SK-N-SH (cell line): ENCODE data around the gene MYO1E.

Source experiments
- CTCF ChIP-seq: fragments of 200-600 bp; sonication (generic); IDR thresholded peaks from 2 replicates; pipeline ENCODE4 v1.6.1; 2017; ENCODE audit warnings: antibody characterized with exemption, mild to moderate bottlenecking, moderate library complexity
- EP300 ChIP-seq, 2 experiments: IDR thresholded peaks; 2 replicates each; pipeline versions ENCODE4 v1.4.0 to v1.6.1; 2012; ENCODE audit warnings: borderline replicate concordance in 1 of 2, low read depth in 1 of 2, low read length in 1 of 2
- MAX ChIP-seq: IDR thresholded peaks from 2 replicates; pipeline ENCODE4 v1.4.0; 2012; ENCODE audit warnings: low read depth
- NFIC ChIP-seq: IDR thresholded peaks from 2 replicates; pipeline ENCODE4 v1.4.0; 2012; ENCODE audit warnings: borderline replicate concordance
- RFX5 ChIP-seq: IDR thresholded peaks from 2 replicates; pipeline ENCODE4 v1.6.1; 2012; ENCODE audit warnings: mild to moderate bottlenecking, improper control_type of control experiment, low read length
- USF2 ChIP-seq: fragments of 150-350 bp; IDR thresholded peaks from 2 replicates; pipeline ENCODE4 v1.6.1; 2017; ENCODE audit warnings: antibody characterized with exemption, low read length, low read depth, borderline replicate concordance
- YY1 ChIP-seq: IDR thresholded peaks from 2 replicates; pipeline ENCODE4 v1.4.0; 2012; ENCODE audit warnings: low read depth, mild to moderate bottlenecking
- TF ChIP-seq, protein P1 (sequence below): IDR thresholded peaks from 2 replicates; pipeline ENCODE4 v1.4.0; 2012; ENCODE audit warnings: low read depth, borderline replicate concordance

- TF ChIP-seq RFX5 = no peak
- TF ChIP-seq EP300 (IDR thresholded peaks at IDR 0.05; ENCODE audit: borderline replicate concordance in 1 of 2, low read depth in 1 of 2, low read length in 1 of 2) = no peak
- no peak for TF ChIP-seq CTCF
- TF ChIP-seq NFIC = no peak
- TF ChIP-seq, protein P1, sequence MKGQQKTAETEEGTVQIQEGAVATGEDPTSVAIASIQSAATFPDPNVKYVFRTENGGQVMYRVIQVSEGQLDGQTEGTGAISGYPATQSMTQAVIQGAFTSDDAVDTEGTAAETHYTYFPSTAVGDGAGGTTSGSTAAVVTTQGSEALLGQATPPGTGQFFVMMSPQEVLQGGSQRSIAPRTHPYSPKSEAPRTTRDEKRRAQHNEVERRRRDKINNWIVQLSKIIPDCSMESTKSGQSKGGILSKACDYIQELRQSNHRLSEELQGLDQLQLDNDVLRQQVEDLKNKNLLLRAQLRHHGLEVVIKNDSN = no peak
- TF ChIP-seq YY1 = no peak
- TF ChIP-seq MAX = no peak
- no peak for TF ChIP-seq USF2
These were observed 38.6 kb downstream of the MYO1E start for GRCh38 chr15:59334076-59334415.
